ENCODE measurements around the gene SOHLH1.

GRCh38 chr9:135696446-135696845 is 2.8 kb downstream of the SOHLH1 start:
- TF ChIP-seq SMARCE1 (IDR thresholded peaks at IDR 0.05; ENCODE audit: borderline replicate concordance) = no peak
- TF ChIP-seq NCOA2 (CRISPR knock-in tag; IDR thresholded peaks at IDR 0.05) = no peak
- TF ChIP-seq ZNF317 (CRISPR knock-in tag; IDR thresholded peaks at IDR 0.05) = no peak
- no peak for TF ChIP-seq MLXIP (CRISPR knock-in tag; IDR thresholded peaks at IDR 0.05; ENCODE audit: borderline replicate concordance)
- TF ChIP-seq FOSL1 (CRISPR knock-in tag; IDR thresholded peaks at IDR 0.05; ENCODE audit: borderline replicate concordance) = no peak
- TF ChIP-seq ZBTB4 (CRISPR knock-in tag; IDR thresholded peaks at IDR 0.05; ENCODE audit: borderline replicate concordance) = no peak
- TF ChIP-seq MBNL3 (CRISPR knock-in tag; conservative IDR thresholded peaks at IDR 0.05) = no peak
- no peak for TF ChIP-seq ZSCAN5A (CRISPR knock-in tag; IDR thresholded peaks at IDR 0.05; ENCODE audit: borderline replicate concordance)
- no peak for TF ChIP-seq EZH2 (conservative IDR thresholded peaks at IDR 0.05; ENCODE audit: low read depth, low read length)

Measured in HepG2 (cell line).